ENCODE measurements around the gene TRABD. TPM values are rescaled to one million over a fixed set of nuclear protein-coding genes. Genes with fewer than 3 reads are reported as not detected.
A peak's percentile ranks its signal among the peaks of the same experiment; 100 is the strongest.

TRABD gene
- total RNA-seq, 4 donors from 2014 or later = 26.6 to 51.9 (median 31.5) TPM

GRCh38 chr22:50217543-50218152 lies 31.9 kb downstream of the TRABD start:
- no peaks in the 10 kb centered on the region for H3K27me3 ChIP-seq
- no peaks in the 10 kb centered on the region for H3K9me3 ChIP-seq
- no peak overlapping the region for H3K27ac ChIP-seq
- TF ChIP-seq CTCF (IDR thresholded peaks at IDR 0.05) (no peak), POLR2A (IDR thresholded peaks at IDR 0.05) (no peak)
- peaks cover 53 to 58% of the 10 kb centered on the region in 2 donors for H3K36me3 ChIP-seq
- H3K4me3 ChIP-seq (replicated peaks in 1 of 3) = no peak overlapping the region
- DNase-seq = no peak
- 80 to 90% methylated on average over 2 to 12 of the region's 21 CpGs for WGBS, 2 donors
- H3K4me1 ChIP-seq = peaks cover 5 to 6% of the 10 kb centered on the region in 2 donors
- intact Hi-C loops (cut with DNase I) = loop anchor here (10.0 kb wide), 1 partner anchor 293 kb away; no protein-coding TSS in a partner anchor

- Histone ChIP-seq H3K4me1 (peaks cover 5 to 6% of the 10 kb centered on the region in 2 donors), H3K9me3 (no peaks in the 10 kb centered on the region), H3K27me3 (no peaks in the 10 kb centered on the region), H3K36me3 (peaks cover 53 to 65% of the 10 kb centered on the region in 2 donors), H3K27ac (no peak overlapping the region), H3K4me3 (replicated peaks in 1 of 3) (no peak overlapping the region)
- 94 to 96% methylated on average over 26 to 35 of the region's 43 CpGs for WGBS, 2 donors
- no peak for TF ChIP-seq POLR2A (IDR thresholded peaks at IDR 0.05)
- no peak for DNase-seq
- intact Hi-C loops (cut with DNase I) = loop anchor here (10.0 kb wide), 1 partner anchor 294 kb away; no protein-coding TSS in a partner anchor
These were observed 32.7 kb downstream of the TRABD start for GRCh38 chr22:50218153-50218995.

GRCh38 chr22:50218996-50219727 lies 33.4 kb downstream of the TRABD start:
- H3K4me3 ChIP-seq (replicated peaks in 1 of 3) = no peak overlapping the region
- H3K27ac ChIP-seq = no peak overlapping the region
- DNase-seq = peak; percentile 95
- H3K27me3 ChIP-seq = no peaks in the 10 kb centered on the region
- WGBS, 2 donors = 77 to 90% methylated on average over 15 to 19 of the region's 42 CpGs
- H3K4me1 ChIP-seq = peaks cover 5 to 6% of the 10 kb centered on the region in 2 donors
- no peak for TF ChIP-seq POLR2A (IDR thresholded peaks at IDR 0.05)
- peaks cover 58 to 70% of the 10 kb centered on the region in 2 donors for H3K36me3 ChIP-seq
- intact Hi-C loops (cut with DNase I) = loop anchor here (10.0 kb wide), 1 partner anchor 294 kb away; no protein-coding TSS in a partner anchor
- no peaks in the 10 kb centered on the region for H3K9me3 ChIP-seq

GRCh38 chr22:50219800-50220602 lies 34.3 kb downstream of the TRABD start:
- WGBS, 2 donors = 82 to 86% methylated on average over 11 to 14 of the region's 25 CpGs
- DNase-seq = no peak
- Histone ChIP-seq H3K36me3 (peaks cover 64 to 75% of the 10 kb centered on the region in 2 donors), H3K4me3 (replicated peaks in 1 of 3) (no peak overlapping the region), H3K27ac (no peak overlapping the region), H3K9me3 (no peaks in the 10 kb centered on the region), H3K4me1 (peaks cover 5 to 6% of the 10 kb centered on the region in 2 donors), H3K27me3 (no peaks in the 10 kb centered on the region)
- TF ChIP-seq POLR2A (IDR thresholded peaks at IDR 0.05) (no peak), CTCF (IDR thresholded peaks at IDR 0.05) (no peak)
- intact Hi-C loops (cut with DNase I) = loop anchor here (10.0 kb wide), 1 partner anchor 295 kb away; no protein-coding TSS in a partner anchor

- intact Hi-C loops (cut with DNase I) = no loop called here
- TF ChIP-seq CTCF (IDR thresholded peaks at IDR 0.05) = no peak
- no peak for TF ChIP-seq POLR2A (IDR thresholded peaks at IDR 0.05)
- no peak for DNase-seq
- Histone ChIP-seq H3K9me3 (no peaks in the 10 kb centered on the region), H3K4me3 (replicated peaks in 1 of 3) (no peak overlapping the region), H3K27me3 (no peaks in the 10 kb centered on the region), H3K27ac (no peak overlapping the region), H3K4me1 (peaks cover 5 to 6% of the 10 kb centered on the region in 2 donors), H3K36me3 (peaks cover 69 to 80% of the 10 kb centered on the region in 2 donors)
- 92 to 96% methylated on average over 31 to 43 of the region's 45 CpGs for WGBS, 2 donors
These were observed 35.1 kb downstream of the TRABD start for GRCh38 chr22:50220603-50221409.

Data from thyroid gland (tissue), 4 donors.